ENCODE data around the gene DDAH2. TPM values are rescaled to one million over a fixed set of nuclear protein-coding genes. Genes with fewer than 3 reads are reported as not detected.

DDAH2 gene
- total RNA-seq, 1 donor from 2014 or later = 30.7 TPM

DNA sequence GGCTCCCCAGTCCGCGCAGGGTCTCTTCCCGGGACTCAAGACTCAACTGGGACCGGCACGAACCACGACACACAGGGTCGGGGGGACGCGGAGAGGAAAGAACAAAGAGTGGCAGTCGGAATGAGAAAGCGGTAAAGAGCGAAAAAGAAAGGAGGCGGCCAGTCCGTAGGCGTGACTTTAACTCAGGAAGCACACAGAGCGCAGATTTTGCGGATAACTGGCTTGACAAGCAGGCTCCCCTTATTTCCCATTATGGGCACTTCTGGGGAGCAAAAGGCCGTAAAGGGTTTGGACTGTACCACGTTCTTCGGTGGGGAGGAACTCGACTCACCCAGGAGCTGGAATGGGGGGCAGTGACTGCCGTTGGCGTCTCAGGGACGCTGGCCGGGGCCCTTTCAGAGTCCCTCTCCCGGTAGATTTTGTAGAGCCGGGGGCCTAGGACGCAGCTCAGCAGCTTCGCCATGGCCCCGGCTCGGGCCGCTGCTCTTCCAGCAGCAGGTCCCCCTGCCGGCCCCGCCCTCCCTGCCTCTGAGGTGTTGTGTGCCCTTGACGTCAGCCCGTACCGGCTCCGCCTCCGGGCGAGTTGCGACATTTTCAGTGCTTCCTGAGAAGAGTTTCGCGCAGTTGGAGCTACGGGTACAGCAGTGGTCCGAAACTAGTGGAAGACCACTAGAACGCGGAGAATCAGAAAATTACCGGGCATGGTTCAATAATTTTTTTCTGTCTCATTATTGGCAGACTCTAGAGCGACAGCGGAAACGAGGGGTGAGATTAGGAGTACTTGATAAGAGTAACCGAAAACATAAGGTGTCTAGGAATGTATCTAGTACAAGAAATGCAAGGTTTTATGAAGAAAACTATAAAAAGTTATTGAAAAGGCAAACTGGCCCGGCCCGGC lies 26.0 kb downstream of the DDAH2 start, which contains the start of gene ABHD16A:
TSS of gene ABHD16A (minus strand) at position 506 of the 898 bp plus-strand sequence. CDS start at position 463, 43 bp downstream.
- TF ChIP-seq, protein P1, sequence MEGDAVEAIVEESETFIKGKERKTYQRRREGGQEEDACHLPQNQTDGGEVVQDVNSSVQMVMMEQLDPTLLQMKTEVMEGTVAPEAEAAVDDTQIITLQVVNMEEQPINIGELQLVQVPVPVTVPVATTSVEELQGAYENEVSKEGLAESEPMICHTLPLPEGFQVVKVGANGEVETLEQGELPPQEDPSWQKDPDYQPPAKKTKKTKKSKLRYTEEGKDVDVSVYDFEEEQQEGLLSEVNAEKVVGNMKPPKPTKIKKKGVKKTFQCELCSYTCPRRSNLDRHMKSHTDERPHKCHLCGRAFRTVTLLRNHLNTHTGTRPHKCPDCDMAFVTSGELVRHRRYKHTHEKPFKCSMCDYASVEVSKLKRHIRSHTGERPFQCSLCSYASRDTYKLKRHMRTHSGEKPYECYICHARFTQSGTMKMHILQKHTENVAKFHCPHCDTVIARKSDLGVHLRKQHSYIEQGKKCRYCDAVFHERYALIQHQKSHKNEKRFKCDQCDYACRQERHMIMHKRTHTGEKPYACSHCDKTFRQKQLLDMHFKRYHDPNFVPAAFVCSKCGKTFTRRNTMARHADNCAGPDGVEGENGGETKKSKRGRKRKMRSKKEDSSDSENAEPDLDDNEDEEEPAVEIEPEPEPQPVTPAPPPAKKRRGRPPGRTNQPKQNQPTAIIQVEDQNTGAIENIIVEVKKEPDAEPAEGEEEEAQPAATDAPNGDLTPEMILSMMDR (IDR thresholded peaks at IDR 0.05) = no peak
- POLR2A ChIA-PET = interaction anchor here (0.5 to 4.1 kb wide), 49 partner anchors 8 to 1586 kb away, joined by 3 to 32 read pairs (median 5); partner anchors contain the start of genes BAG6, C6orf47, CLIC1 and CSNK2B
- H3K9me3 Mint-ChIP-seq = no peaks in the 10 kb centered on the region
- H3K36me3 Mint-ChIP-seq (ENCODE audit: low read depth) = peaks cover 32% of the 10 kb centered on the region
- no peaks in the 10 kb centered on the region for H3K27me3 Mint-ChIP-seq
- intact Hi-C loops (cut with micrococcal nuclease) = loop anchor here (1.0 to 2.0 kb wide), 9 partner anchors 22 to 156 kb away; partner anchors contain the start of genes BAG6, HSPA1B, LY6G5C and NFKBIL1
- H3K4me3 Mint-ChIP-seq = peak within 1 kb of the TSS; percentile 99
- H3K27ac Mint-ChIP-seq = peak within 1 kb of the TSS; percentile 89
- CTCF ChIA-PET = interaction anchor here (1.0 to 1.5 kb wide), 3 partner anchors 26 to 184 kb away, joined by 3 to 5 read pairs (median 3); partner anchors contain the start of gene BAG6
- peaks cover 28% of the 10 kb centered on the region for H3K4me1 Mint-ChIP-seq
- DNase-seq (peak; percentile 94), ATAC-seq (ENCODE audit: low read depth) (peak; percentile 93)

DNA sequence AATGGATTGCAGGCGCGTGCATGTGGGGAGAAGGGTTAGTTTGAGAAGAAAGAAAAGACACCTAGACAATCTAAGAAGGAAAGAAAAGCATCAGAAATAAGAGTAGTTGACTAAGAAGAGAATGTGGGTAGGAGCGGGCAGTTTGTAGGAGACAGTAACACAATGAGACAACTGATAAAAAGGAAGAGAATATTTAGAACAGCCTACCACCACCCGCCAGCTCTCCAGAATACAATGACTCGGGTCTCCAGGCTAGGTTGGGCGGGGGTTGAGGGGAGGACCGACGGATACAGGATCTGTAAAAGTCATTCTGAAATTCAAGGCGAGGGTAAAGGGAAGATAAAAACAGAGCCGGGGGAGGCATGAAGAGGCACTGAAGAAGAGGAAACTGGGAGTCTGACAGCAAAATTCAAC lies 26.7 kb downstream of the DDAH2 start:
- intact Hi-C loops (cut with micrococcal nuclease) = loop anchor here (2.0 kb wide), 1 partner anchor 22 kb away; the partner anchor contains the start of gene LY6G5C
- ATAC-seq (ENCODE audit: low read depth) = no peak
- Mint-ChIP-seq H3K27me3 (no peaks in the 10 kb centered on the region), H3K4me3 (peak overlapping the region; percentile 99), H3K36me3 (ENCODE audit: low read depth) (peaks cover 38% of the 10 kb centered on the region), H3K9me3 (no peaks in the 10 kb centered on the region), H3K27ac (peak overlapping the region; percentile 89), H3K4me1 (peaks cover 28% of the 10 kb centered on the region)
- DNase-seq = no peak
- ChIA-PET CTCF (interaction anchor here (1.0 to 1.5 kb wide), 2 partner anchors 50 to 185 kb away, joined by 3 to 5 read pairs; partner anchors contain the start of gene BAG6), POLR2A (interaction anchor here (0.5 to 4.1 kb wide), 28 partner anchors 7 to 1569 kb away, joined by 3 to 32 read pairs (median 6); partner anchors contain the start of genes BAG6, CLIC1, DDAH2 and EHMT2)
- TF ChIP-seq, protein P1 (IDR thresholded peaks at IDR 0.05) = no peak

DNA sequence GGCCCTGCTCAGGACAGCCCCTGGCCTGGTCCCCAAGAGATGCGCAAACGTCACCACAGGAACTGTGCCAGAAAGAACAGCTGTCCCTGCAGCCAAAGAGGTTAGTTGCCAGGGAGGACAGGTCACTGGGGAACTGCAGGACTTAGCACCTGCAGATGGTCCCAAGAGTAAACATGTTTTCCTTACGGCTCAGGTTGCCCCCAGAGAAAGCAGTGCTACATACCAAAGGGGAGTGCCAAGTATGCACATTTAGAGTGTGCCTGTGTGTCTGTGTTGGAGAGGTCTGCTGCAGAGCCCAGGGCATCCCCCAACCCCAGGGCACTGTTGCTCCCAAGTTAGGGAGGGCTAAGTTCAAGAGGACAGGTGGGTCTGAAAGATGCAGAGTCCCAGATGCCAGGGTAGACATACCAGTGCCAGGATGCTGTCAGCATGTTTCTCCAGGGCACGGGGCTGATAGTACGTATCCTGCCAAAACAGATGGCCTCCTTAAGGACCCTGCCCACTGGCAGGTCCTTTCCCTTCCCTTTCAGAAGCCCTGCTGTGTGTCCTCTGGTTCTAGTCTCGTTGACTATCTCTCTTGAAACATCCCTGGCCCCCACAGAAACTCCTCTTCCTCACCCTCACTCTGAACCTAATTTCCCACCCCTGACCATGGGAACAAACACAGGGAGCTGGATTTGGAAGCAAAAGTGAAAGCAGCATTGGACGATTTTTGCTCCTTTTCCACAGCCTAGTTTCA lies 27.3 kb downstream of the DDAH2 start:
- ChIA-PET CTCF (no interaction called here), POLR2A (interaction anchor here (1.0 to 4.1 kb wide), 9 partner anchors 25 to 1569 kb away, joined by 3 to 32 read pairs (median 6); partner anchors contain the start of genes BAG6, CLIC1, HSPA1A and HSPA1L)
- TF ChIP-seq, protein P1 (IDR thresholded peaks at IDR 0.05) = no peak
- H3K4me3 Mint-ChIP-seq = peak overlapping the region; percentile 99
- intact Hi-C loops (cut with micrococcal nuclease) = loop anchor here (2.0 kb wide), 1 partner anchor 21 kb away; the partner anchor contains the start of gene LY6G5C
- H3K27ac Mint-ChIP-seq = peak overlapping the region; percentile 89
- ATAC-seq (ENCODE audit: low read depth) = no peak
- H3K36me3 Mint-ChIP-seq (ENCODE audit: low read depth) = peaks cover 44% of the 10 kb centered on the region
- DNase-seq = no peak
- H3K27me3 Mint-ChIP-seq = no peaks in the 10 kb centered on the region
- peaks cover 28% of the 10 kb centered on the region for H3K4me1 Mint-ChIP-seq
- H3K9me3 Mint-ChIP-seq = no peaks in the 10 kb centered on the region

DNA sequence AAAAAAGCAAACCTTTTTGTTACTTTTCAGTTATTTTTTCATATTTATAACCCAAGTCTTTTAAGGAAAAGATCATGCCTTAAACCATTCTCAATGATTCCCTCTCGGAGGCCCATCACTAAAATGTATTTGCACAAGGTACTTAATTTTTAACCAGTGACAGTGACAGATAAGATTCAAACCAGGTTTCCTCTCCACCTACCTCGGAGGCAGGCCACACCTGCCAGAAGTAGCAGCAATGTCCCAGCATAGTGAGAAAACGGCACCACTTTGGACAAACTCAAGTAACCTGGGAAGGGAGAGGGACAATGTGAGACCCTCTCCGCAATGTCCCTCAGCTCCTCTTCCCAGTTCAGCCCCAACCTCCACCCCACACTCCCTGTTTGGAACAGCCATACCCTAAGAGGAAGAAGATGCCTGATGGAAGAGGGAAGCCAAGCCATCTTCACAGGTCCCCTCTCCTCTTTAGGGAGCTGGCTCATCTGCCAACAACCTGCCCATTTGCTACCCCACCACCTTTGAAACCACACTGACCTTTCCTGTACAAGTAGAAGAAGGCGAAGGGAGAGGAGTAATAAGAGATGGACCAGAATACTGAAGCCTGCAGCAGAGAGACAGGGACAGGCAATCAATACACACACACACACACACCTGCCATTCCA lies 28.2 kb downstream of the DDAH2 start:
- H3K27me3 Mint-ChIP-seq = no peaks in the 10 kb centered on the region
- ChIA-PET POLR2A (interaction anchor here (1.4 to 4.1 kb wide), 2 partner anchors 26 to 27 kb away, joined by 4 to 31 read pairs; no protein-coding TSS in a partner anchor), CTCF (interaction anchor here (1.2 kb wide), 1 partner anchor 252 kb away, joined by 3 read pairs; no protein-coding TSS in a partner anchor)
- H3K27ac Mint-ChIP-seq = no peak overlapping the region
- TF ChIP-seq, protein P1 (IDR thresholded peaks at IDR 0.05) = no peak
- no peaks in the 10 kb centered on the region for H3K9me3 Mint-ChIP-seq
- H3K4me1 Mint-ChIP-seq = peaks cover 28% of the 10 kb centered on the region
- intact Hi-C loops (cut with micrococcal nuclease) = no loop called here
- DNase-seq (no peak), ATAC-seq (ENCODE audit: low read depth) (no peak)
- peak overlapping the region; percentile 99 for H3K4me3 Mint-ChIP-seq
- H3K36me3 Mint-ChIP-seq (ENCODE audit: low read depth) = peaks cover 54% of the 10 kb centered on the region

Data from activated B cell treated with CpG ODN at 0.5 μM for 24 hours (primary cell).